ENCODE data around the gene XKR7.

XKR7 gene

GRCh38 chr20:32051720-32052089 is 83.8 kb downstream of the XKR7 start:
- FAIRE-seq, result no peak

GRCh38 chr20:32052090-32052777 is 84.3 kb downstream of the XKR7 start, which contains the start of gene HCK:
HCK (plus strand) TSS chr20:32052242.
- FAIRE-seq, result no peak

- FAIRE-seq, result no peak
Measured at GRCh38 chr20:32052778-32053362, 84.9 kb downstream of the XKR7 start.
